Karpas-422 (cell line): ENCODE results near the gene SNF8. TPM values are rescaled to one million over a fixed set of nuclear protein-coding genes. Genes with fewer than 3 reads are reported as not detected.

Source experiments
- DNase-seq: peaks from one replicate; pipeline ENCODE4 v3.0.0-alpha.2; 2015
- H2AFZ ChIP-seq: fragments of 200-600 bp; sonication (generic); 2 replicates; pipeline ENCODE4 v1.6.1; 2014; ENCODE audit warnings: antibody characterized with exemption, low read length, mixed read lengths
- H3K27ac ChIP-seq: fragments of 200-600 bp; sonication (generic); 2 replicates; pipeline ENCODE4 v1.5.1; 2014; ENCODE audit warnings: mild to moderate bottlenecking, low read length, moderate library complexity
- H3K27me3 ChIP-seq: fragments of 200-600 bp; sonication (generic); 2 replicates; pipeline ENCODE4 v1.6.1; 2014; ENCODE audit warnings: low read length, mixed read lengths
- H3K36me3 ChIP-seq: fragments of 200-600 bp; sonication (generic); 2 replicates; pipeline ENCODE4 v1.6.1; 2014; ENCODE audit warnings: low read length, mixed read lengths; ENCODE audit not compliant: insufficient read depth
- H3K4me1 ChIP-seq: fragments of 200-600 bp; sonication (generic); 2 replicates; pipeline ENCODE4 v1.6.1; 2014; ENCODE audit warnings: mild to moderate bottlenecking, low read length, mixed read lengths
- H3K4me2 ChIP-seq: fragments of 200-600 bp; sonication (generic); 2 replicates; pipeline ENCODE4 v1.6.1; 2014; ENCODE audit warnings: low read length, low read depth, mild to moderate bottlenecking; ENCODE audit not compliant: poor library complexity, severe bottlenecking
- H3K4me3 ChIP-seq: fragments of 200-600 bp; sonication (generic); 2 replicates; pipeline ENCODE4 v1.5.1; 2014; ENCODE audit warnings: mild to moderate bottlenecking, antibody characterized with exemption, low read length, mixed read lengths
- H3K79me2 ChIP-seq: fragments of 200-600 bp; sonication (generic); 2 replicates; pipeline ENCODE4 v1.6.1; 2014; ENCODE audit warnings: mild to moderate bottlenecking, low read length, mixed read lengths
- H3K9ac ChIP-seq: fragments of 200-600 bp; sonication (generic); 2 replicates; pipeline ENCODE4 v1.6.0; 2014; ENCODE audit warnings: low read length
- H3K9me2 ChIP-seq: fragments of 200-600 bp; sonication (generic), shearing (Covaris generic); replicated peaks from 2 replicates; pipeline ENCODE4 v1.6.0; 2014; ENCODE audit warnings: mild to moderate bottlenecking, low read length, moderate library complexity; ENCODE audit not compliant: insufficient read depth
- H3K9me3 ChIP-seq: fragments of 300-700, 200-600 bp; sonication (generic); 2 replicates; pipeline ENCODE4 v1.6.1; 2014; ENCODE audit warnings: low read length, mixed read lengths
- H4K20me1 ChIP-seq: fragments of 200-600 bp; sonication (generic); 2 replicates; pipeline ENCODE4 v1.6.1; 2014; ENCODE audit warnings: mild to moderate bottlenecking, antibody characterized with exemption, low read length, low read depth; ENCODE audit not compliant: insufficient read depth
- total RNA-seq: library from RNA; depleted of rRNA; stranded (reverse); fragments of >200 nt; shearing (Covaris generic); gene quantifications from 2 replicates; pipeline ENCODE4 v1.2.3, GENCODE V29; 2014; ENCODE audit warnings: low replicate concordance

The SNF8 gene
- total RNA-seq, 1 experiment from 2014 or later: 56.0 TPM

GRCh38 chr17:48925251-48925990 lies 19.2 kb downstream of the SNF8 start:
- Histone ChIP-seq H3K9me3 (no peaks in the 10 kb centered on the region), H3K27ac (no peak overlapping the region), H3K4me2 (no peak overlapping the region), H3K4me3 (no peak overlapping the region), H4K20me1 (peaks cover 6% of the 10 kb centered on the region; the same call in 1 of the 2 replicates), H3K79me2 (no peaks in the 10 kb centered on the region; the same call in 1 of the 2 replicates), H3K27me3 (no peaks in the 10 kb centered on the region), H3K9ac (no peak overlapping the region), H2AFZ (no peak overlapping the region), H3K4me1 (peaks cover 8% of the 10 kb centered on the region), H3K36me3 (peaks cover 56% of the 10 kb centered on the region), H3K9me2 (no peaks in the 10 kb centered on the region)
- DNase-seq: no peak

DNA sequence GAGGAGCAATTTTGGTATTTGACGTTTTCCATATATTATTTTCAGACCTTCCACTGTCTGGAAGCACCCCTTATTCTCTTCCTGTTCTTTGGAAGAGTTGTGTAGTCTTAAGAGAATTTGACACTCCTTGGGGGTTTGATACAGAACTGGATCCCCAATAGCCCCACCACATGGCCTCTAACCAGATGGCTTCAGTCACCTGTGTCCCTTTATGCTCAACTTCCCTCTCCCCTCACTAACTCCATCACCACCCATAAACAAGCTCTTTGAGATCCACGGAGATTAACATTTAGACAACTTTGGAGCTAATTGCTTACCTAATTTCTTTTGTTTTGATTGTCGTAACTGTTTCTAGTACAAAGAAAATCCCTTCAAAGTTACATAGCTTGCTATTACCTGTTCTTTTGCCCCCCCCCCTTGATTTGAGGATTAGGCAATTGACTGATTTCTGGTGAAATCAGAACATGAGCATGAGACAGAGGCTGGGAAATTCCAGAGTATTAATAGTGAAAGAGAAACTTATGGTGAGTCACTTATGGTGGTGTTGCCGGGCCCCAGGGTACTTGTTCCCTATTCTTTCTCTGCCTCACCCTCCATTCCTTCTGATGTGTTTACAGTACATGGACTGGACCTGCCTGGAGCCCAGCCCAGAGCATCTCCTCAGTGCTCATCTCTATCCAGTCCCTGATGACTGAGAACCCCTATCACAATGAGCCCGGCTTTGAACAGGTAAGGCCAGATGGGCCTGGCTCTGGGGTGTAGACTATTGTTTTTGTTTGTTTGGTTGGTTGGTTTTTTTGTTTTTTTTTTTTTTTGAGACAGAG lies 29.0 kb downstream of the SNF8 start:
- no peaks in the 10 kb centered on the region for H3K9me2 ChIP-seq
- no peaks in the 10 kb centered on the region for H3K9me3 ChIP-seq
- H3K4me2 ChIP-seq: no peak overlapping the region
- peaks cover 17% of the 10 kb centered on the region for H3K4me1 ChIP-seq
- H2AFZ ChIP-seq: no peak overlapping the region
- no peak overlapping the region for H3K4me3 ChIP-seq
- peaks cover 57% of the 10 kb centered on the region for H3K79me2 ChIP-seq
- H3K9ac ChIP-seq: no peak overlapping the region
- H3K27ac ChIP-seq: no peak overlapping the region
- H4K20me1 ChIP-seq: peaks cover 22% of the 10 kb centered on the region; the same call in 1 of the 2 replicates
- peak; percentile 35 for DNase-seq
- no peaks in the 10 kb centered on the region for H3K27me3 ChIP-seq
- H3K36me3 ChIP-seq: peaks cover 45% of the 10 kb centered on the region; the same call in 1 of the 2 replicates

DNA sequence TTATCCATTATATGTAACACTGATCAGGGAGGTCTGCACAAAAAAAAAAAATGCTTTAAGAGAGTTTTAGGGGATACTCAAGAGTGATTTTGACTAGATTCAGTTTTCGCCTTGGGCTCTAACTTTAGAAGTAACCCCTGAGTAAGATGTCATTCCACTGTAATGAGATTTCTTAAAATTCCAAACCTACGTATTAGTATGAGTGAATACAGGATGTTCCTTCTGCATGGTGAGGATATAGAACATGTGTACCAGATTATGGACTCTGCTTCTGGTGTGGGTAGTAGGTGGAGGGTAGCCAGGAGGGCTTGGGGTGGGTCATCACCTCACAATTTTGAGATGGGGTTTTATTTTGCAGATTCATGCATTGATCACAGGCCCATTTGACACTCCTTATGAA lies 32.2 kb downstream of the SNF8 start:
- no peaks in the 10 kb centered on the region for H3K27me3 ChIP-seq
- no peak for DNase-seq
- peaks cover 44% of the 10 kb centered on the region; the same call in 1 of the 2 replicates for H3K36me3 ChIP-seq
- no peak overlapping the region for H3K27ac ChIP-seq
- H3K4me1 ChIP-seq: peaks cover 36% of the 10 kb centered on the region
- no peak overlapping the region for H3K4me2 ChIP-seq
- H3K9me3 ChIP-seq: no peaks in the 10 kb centered on the region
- peaks cover 80% of the 10 kb centered on the region for H3K79me2 ChIP-seq
- H3K4me3 ChIP-seq: no peak overlapping the region
- H3K9ac ChIP-seq: no peak overlapping the region
- H2AFZ ChIP-seq: no peak overlapping the region
- H3K9me2 ChIP-seq: no peaks in the 10 kb centered on the region
- H4K20me1 ChIP-seq: peaks cover 38% of the 10 kb centered on the region; the same call in 1 of the 2 replicates

DNA sequence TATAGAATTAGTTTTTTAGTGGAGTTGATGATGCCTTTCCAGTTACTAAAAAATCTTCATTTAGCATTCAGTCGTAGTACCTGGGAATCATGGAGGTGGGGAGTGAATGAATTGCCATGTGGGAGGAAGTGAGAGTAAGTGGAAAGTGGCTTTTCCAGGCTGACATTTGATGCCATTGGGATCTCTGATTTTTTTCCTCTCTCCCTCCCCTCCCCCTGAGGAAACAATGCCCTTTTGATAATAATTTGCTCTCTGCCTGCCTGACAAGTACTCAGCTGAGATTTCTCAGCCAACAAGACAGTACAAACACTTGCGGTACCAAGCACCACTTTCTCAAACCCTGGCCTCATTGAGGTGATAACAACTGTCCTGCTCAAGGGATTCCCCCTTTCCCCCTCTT lies 34.3 kb downstream of the SNF8 start:
- peaks cover 33% of the 10 kb centered on the region; the same call in 1 of the 2 replicates for H4K20me1 ChIP-seq
- peaks cover 71% of the 10 kb centered on the region for H3K79me2 ChIP-seq
- H3K4me3 ChIP-seq: peak overlapping the region; percentile 65; the same call in 1 of the 2 replicates
- H3K9me2 ChIP-seq: no peaks in the 10 kb centered on the region
- H3K27ac ChIP-seq: no peak overlapping the region
- H3K27me3 ChIP-seq: no peaks in the 10 kb centered on the region
- peaks cover 35% of the 10 kb centered on the region for H3K4me1 ChIP-seq
- H3K9me3 ChIP-seq: no peaks in the 10 kb centered on the region
- H2AFZ ChIP-seq: no peak overlapping the region
- H3K4me2 ChIP-seq: peak overlapping the region; percentile 77
- DNase-seq: no peak
- peaks cover 34% of the 10 kb centered on the region; the same call in 1 of the 2 replicates for H3K36me3 ChIP-seq
- H3K9ac ChIP-seq: peak overlapping the region; percentile 99; the same call in 1 of the 2 replicates

DNA sequence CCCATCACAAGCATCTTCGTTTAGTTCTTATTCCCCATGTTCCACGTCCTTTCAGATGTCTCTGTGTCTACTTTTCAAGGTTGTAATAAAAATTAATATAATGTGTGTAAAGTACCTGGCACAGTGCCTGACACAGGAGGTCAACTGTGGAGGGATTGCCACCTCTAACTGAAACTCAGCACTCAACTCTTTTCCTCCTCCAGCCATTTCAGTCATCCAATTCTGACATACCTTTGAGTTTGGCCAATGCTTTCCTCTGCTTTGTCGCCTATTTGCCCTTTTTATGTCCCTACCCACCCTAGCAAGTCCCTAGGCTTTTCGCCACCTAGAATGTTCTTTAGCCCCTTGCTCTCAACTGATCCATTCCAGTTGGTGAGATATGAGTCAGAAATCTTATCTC lies 34.9 kb downstream of the SNF8 start:
- peaks cover 31% of the 10 kb centered on the region for H3K4me1 ChIP-seq
- DNase-seq: no peak

GRCh38 chr17:48908853-48909394 lies 35.7 kb downstream of the SNF8 start:
- peaks cover 32% of the 10 kb centered on the region; the same call in 1 of the 2 replicates for H3K36me3 ChIP-seq
- peak overlapping the region; percentile 75 for H3K27ac ChIP-seq
- no peaks in the 10 kb centered on the region for H3K9me2 ChIP-seq
- H4K20me1 ChIP-seq: peaks cover 28% of the 10 kb centered on the region; the same call in 1 of the 2 replicates
- peak overlapping the region; percentile 65 for H3K4me3 ChIP-seq
- peak; percentile 96 for DNase-seq
- H3K4me1 ChIP-seq: peaks cover 28% of the 10 kb centered on the region
- no peaks in the 10 kb centered on the region for H3K27me3 ChIP-seq
- no peaks in the 10 kb centered on the region for H3K9me3 ChIP-seq
- H2AFZ ChIP-seq: no peak overlapping the region
- peaks cover 58% of the 10 kb centered on the region for H3K79me2 ChIP-seq
- peak overlapping the region; percentile 77 for H3K4me2 ChIP-seq
- H3K9ac ChIP-seq: peak overlapping the region; percentile 99

More for the DNA sequence above, 34.9 kb downstream of the SNF8 start:
- Histone ChIP-seq H3K27ac (no peak overlapping the region), H3K4me3 (peak overlapping the region; percentile 65), H3K4me2 (peak overlapping the region; percentile 77), H4K20me1 (peaks cover 32% of the 10 kb centered on the region; the same call in 1 of the 2 replicates), H3K27me3 (no peaks in the 10 kb centered on the region), H3K36me3 (peaks cover 32% of the 10 kb centered on the region; the same call in 1 of the 2 replicates), H3K9me3 (no peaks in the 10 kb centered on the region), H2AFZ (no peak overlapping the region), H3K9me2 (no peaks in the 10 kb centered on the region), H3K79me2 (peaks cover 65% of the 10 kb centered on the region), H3K9ac (peak overlapping the region; percentile 99)

DNA sequence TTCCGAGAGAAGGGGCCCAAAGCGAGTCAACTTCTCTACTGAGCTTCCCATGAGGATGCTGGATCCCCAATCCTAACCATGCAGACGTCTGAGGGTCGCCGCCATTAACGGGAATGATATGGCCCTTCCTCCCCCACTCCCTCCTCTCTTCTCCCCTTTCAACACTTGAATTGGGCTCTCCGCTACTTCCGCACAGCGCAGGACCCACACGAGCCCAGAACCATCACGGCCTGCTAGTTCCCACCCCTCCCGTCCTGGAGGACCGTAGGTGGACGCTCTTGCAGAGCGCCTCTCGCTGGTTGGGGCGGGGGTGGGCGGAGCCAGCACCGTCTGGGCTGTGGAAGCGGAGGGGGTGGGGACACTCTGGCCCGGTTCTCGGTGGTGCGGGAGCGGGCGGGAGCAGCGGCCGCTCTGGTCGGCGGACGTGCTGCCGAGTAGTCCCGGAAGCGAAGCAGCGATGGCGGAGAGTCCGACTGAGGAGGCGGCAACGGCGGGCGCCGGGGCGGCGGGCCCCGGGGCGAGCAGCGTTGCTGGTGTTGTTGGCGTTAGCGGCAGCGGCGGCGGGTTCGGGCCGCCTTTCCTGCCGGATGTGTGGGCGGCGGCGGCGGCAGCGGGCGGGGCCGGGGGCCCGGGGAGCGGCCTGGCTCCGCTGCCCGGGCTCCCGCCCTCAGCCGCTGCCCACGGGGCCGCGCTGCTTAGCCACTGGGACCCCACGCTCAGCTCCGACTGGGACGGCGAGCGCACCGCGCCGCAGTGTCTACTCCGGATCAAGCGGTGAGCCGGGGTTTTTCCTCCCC lies 36.4 kb downstream of the SNF8 start, which contains the start of gene UBE2Z:
UBE2Z (plus strand) TSS at position 361 of the 797 bp plus-strand sequence; CDS start at position 458, 97 bp downstream.
- H3K9me3 ChIP-seq: no peaks in the 10 kb centered on the region
- H3K9ac ChIP-seq: peak within 1 kb of the TSS; percentile 99
- 0 out of 2 replicates have a peak within 1 kb of the TSS, but pooled peaks have one; percentile 4 for H2AFZ ChIP-seq
- H3K79me2 ChIP-seq: peaks cover 52% of the 10 kb centered on the region
- peaks cover 28% of the 10 kb centered on the region; the same call in 1 of the 2 replicates for H4K20me1 ChIP-seq
- H3K9me2 ChIP-seq: no peaks in the 10 kb centered on the region
- H3K4me1 ChIP-seq: peaks cover 28% of the 10 kb centered on the region
- no peaks in the 10 kb centered on the region for H3K27me3 ChIP-seq
- peak within 1 kb of the TSS; percentile 75 for H3K27ac ChIP-seq
- peak within 1 kb of the TSS; percentile 65 for H3K4me3 ChIP-seq
- H3K36me3 ChIP-seq: peaks cover 32% of the 10 kb centered on the region; the same call in 1 of the 2 replicates
- peak within 1 kb of the TSS; percentile 77 for H3K4me2 ChIP-seq
- DNase-seq: peak; percentile 97
